HG02981 (cell line): ENCODE results near the gene MCC.

Experiments used
- ATAC-seq: cut with Tn5 transposase; IDR thresholded peaks from one replicate; pipeline ENCODE4 v1.9.1; 2021; ENCODE audit warnings: mild to moderate bottlenecking, moderate library complexity; ENCODE audit not compliant: unreplicated experiment

The MCC gene

DNA sequence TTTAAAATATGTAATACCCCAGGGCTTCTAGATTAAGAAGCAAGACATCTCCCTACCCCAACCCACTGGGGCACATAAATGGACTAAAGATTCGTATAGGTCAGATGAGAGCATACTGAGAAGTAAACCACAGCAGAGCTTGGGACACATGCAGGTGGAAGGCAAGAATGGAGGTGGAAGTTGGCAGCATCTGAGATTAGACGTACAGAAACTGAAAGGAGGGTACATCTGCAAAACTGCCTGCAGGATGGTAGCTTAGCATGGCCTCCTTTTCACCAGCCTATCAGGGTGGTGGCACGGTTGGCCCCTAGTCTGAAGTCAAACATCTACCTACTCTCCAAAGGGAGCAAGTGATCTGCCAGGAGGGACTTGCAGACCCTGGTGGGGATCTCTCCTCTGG is 235.2 kb downstream of the MCC start:
- no peak for ATAC-seq

DNA sequence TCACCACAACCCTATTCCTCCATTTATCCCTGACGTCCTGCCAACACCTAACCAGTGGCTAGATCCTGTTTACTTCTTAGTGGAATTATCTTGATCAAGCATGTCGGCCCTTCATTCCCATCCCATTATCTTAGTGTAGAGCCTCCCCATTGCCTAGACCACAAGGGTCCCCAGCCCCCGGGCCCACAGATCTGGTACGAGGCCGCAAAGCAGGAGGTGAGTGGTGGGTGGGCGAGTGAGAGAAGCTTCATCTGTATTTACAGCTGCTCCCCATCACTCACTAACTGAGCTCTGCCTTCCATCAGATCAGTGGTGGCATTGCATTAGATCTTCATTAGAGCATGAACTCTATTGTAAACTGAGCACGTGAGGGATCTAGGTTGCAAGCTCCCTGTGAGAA is 236.2 kb downstream of the MCC start:
- ATAC-seq = no peak

DNA sequence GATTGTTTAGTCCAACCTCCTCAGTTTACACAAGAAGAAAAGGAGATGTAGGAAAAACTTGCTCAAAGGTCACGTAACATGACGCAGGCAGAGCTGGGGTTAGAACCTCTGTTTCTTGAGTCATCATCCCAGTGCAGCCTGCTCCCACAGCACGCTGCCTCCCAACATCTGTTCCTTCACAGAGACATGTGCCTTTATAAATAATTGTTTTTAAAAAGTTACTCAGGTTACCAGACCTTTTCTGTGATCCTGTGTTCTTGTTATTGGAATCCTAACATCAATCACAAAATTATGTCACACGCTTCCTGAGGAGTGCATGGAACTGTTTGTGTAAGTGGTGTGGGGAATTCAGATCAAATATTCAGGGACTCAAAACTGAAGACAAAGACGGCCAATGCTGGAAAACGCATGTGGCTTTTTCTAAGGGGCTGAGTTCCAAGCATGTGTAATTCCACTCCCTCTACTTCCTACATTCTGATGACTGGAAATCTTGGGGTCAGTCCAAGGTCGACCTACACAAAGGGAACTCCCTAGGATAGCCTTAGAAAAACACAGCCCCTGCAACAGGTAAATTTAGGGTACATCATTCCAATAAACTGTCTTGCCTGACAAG is 237.8 kb downstream of the MCC start:
- ATAC-seq = no peak

- ATAC-seq = no peak
Observed at GRCh38 chr5:113249206-113249605, 239.0 kb downstream of the MCC start.

- ATAC-seq = no peak
Observed at GRCh38 chr5:113246361-113246870, 241.8 kb downstream of the MCC start.

DNA sequence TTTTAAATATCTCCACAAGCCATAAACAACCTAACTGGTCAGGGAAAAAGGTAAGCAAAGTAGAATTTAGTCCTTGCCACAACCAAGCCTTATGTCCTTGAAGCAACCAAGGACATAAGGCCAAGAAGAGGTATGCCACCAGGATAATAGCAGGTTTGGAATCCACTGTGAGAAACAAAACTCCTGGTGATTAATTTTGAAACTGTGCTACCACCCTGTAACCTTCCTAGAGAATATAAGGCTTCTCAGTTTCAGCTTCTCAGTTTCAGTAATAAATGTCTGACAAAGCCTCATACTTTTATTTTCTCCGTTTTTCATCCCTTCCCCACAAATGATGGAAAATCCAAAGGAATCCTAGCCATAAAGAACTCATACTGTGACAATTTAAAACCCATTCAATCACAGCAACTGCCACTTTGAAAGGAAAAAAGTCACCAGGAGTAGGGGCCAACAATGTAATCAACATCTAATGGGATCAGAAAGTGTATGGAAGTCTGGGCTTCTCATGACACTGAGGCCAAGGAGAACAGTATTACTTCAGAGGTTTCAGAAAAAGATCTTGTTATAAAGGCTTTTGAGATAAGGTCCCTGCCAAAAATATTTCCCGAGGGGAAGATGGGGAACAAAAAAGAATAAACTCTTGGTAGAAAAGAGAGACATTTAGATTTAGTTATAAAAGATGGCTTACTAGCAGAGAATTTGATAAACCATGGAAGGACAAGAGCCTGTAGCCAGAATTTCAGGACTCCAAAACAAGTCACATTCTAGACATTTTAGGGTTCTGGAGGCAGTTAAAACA is 242.6 kb downstream of the MCC start:
- no peak for ATAC-seq

DNA sequence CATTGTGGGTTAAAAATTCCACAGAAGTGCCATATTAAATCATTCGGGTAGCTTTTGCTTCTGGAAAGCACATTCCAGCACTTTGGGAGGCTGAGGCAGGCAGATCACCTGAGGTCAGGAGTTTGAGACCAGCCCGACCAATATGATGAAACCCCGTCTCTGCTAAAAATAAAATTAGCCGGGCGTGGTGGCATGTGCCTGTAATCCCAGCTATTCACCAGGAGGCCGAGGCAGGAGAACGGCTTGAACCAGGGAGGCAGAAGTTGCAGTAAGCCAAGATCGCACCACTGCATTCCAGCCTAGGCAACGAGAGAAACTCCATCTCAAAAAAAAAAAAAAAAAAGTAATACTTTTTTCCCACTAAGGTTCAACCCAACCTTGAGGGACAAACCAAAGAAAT is 243.3 kb downstream of the MCC start:
- ATAC-seq = no peak

DNA sequence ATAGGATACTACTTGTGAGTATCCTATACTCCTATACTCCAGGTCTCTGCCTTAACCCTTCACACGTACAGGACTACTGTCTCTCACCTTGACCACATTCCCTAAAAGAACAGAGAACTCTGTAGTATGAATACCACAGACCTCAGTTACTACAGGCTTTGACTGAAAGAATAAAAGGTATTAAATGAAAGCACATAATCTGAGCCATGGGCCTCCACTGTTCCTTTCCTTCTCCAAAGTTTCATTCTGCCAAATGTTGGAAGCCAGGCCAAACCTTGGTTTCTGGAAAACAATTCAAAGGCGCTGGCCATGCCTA is 244.9 kb downstream of the MCC start:
- ATAC-seq = no peak

GRCh38 chr5:113242481-113243348 is 245.5 kb downstream of the MCC start:
- no peak for ATAC-seq

- ATAC-seq = peak; percentile 55
Observed at GRCh38 chr5:113240951-113241726, 247.1 kb downstream of the MCC start.

DNA sequence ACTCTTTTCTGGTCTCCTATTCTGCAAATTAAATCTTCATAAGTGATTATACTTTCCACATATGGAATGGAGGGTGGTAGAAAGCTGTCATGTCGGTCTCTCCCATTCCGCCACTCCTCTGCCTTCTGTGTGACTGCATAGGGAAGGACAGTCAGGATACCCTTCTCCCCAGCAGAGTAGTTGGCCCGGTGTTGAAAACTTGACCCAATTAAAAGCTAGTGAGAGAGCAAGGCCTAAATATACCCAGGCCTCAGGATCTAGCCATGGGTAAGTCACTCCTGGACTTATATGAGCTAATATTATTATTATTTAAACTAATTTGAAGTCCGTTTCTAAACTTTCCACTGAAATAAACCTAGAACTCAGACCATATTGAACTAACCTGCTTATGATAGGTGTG is 248.2 kb downstream of the MCC start:
- ATAC-seq = no peak

DNA sequence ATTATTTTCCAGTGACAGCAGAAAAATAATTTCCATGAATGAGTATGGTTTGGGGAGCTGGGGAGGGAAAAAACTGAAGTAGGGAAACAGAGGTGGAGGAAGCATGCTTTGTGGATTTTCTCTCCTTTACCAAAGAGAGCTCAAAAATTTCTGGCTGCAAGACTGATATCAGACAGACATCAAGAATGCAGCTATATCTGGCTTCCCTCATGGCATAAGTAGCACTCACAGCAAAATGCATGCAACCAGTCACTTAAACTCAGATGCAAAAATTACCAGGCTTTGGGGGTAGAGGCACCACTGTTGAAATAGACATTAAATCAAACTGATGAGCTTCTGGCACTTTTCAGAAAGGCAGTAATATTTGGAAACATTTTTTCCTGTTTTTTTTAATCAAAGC is 250.4 kb downstream of the MCC start:
- no peak for ATAC-seq

DNA sequence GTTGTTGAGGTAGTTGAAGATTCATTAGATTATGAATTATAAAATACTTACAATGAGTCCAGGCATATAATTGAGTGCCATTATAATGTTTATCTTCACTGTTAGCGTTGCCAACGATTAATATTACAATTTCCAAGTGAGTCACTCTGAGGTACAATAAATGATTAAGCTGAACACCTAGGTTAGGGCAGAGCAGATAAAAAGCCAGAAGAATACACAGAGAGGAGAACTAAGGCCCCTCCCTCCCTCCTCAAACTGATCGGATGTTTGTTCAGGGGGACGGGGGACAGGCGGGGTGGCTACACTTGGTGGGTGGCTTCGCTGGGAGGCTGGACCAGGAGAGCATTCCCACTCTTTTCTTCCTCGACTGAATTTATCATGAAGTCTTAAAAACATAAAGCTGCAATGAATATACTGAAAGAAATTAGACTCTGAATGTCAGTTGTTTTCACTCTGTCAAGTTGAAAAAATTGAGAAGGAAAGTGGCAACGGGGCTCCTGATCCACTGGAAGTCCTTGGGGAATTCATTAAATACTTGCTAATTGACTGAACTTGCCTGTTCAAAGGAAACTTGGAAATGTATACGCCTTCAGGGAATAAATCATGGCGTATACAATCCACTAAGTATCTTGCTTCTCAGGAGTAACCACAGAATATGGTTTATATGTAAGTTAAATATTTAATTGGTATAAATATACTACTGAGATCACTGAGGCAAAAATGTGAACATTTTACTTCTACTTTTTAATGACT is 251.5 kb downstream of the MCC start:
- no peak for ATAC-seq

- no peak for ATAC-seq
Observed at GRCh38 chr5:113235884-113236283, 252.4 kb downstream of the MCC start.

GRCh38 chr5:113234546-113234945 is 253.7 kb downstream of the MCC start:
- ATAC-seq = no peak

GRCh38 chr5:113233606-113234005 is 254.6 kb downstream of the MCC start:
- ATAC-seq = no peak

DNA sequence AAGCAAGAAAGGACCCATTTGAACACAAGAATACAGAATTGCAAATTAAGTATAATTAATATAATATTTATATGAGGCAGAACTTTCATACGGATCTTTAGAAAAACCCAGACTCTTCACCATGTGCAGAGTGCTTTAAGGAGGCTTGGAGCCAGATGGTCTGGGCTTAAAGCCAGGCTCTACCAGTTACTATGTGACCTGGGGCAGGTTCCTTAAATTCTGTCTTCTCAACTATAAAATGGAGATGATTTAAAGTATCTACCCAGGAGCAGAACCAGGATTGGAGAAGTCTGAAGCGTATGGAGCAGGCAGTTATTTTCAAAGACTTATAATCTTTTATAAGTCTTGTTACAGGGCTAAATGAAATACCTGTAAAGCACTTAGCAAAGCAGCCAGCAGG is 255.6 kb downstream of the MCC start:
- no peak for ATAC-seq

DNA sequence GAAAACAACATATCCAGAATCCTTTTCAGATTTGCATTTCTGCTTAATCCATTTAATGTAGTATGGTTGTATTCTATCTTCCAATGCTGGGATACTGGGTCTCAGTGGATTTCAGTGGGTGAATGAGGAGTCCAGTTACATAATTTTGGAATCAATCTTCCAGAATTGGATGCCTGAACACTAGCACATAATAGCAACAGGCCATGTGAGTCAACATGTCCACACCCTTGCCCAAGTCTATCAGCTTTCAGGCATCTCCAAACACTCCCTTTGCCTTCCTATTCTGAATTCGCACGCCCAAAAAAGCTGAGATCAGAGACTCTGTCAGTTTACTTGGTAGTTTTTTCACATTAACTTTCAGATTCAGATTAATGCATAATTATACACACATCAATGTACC is 256.0 kb downstream of the MCC start:
- no peak for ATAC-seq

GRCh38 chr5:113231653-113232000 is 256.6 kb downstream of the MCC start:
- ATAC-seq = no peak
